HepG2 (cell line): Measurements from ENCODE around the gene GNG4. TPM values are rescaled to one million over a fixed set of nuclear protein-coding genes. Genes with fewer than 3 reads are reported as not detected.

Experiments
- ATAC-seq: fragments of 200-7000 bp; cut with Tn5 transposase; 3 replicates; pipeline ENCODE4 v1.9.1; 2020; ENCODE audit warnings: mild to moderate bottlenecking, moderate library complexity
- BruUV-seq: library from RNA; stranded (reverse); fragments of 400-500 nt; replicated peaks from 2 replicates; lab custom pipeline; 2021; lab: Mats Ljungman, UMichigan
- CTCF ChIA-PET: fragments of 300-600 bp; formaldehyde crosslinking; extraction: SDS; loops from one replicate; lab custom pipeline; 2021; ENCODE audit warnings: low total read pairs, inconsistent platforms, low intra/inter-chr PET ratio; lab: Yijun Ruan, JAX
- POLR2A ChIA-PET: fragments of 350-600 bp; sonication (Branson Sonifier 250); formaldehyde crosslinking; loops from one replicate; lab custom pipeline; 2020; ENCODE audit warnings: antibody characterized with exemption, inconsistent platforms; lab: Yijun Ruan, JAX
- DNase-seq: peaks from one replicate; pipeline ENCODE4 v3.0.0-alpha.2; 2015; ENCODE audit warnings: low spot score
- FAIRE-seq: peaks from 3 replicates; lab custom pipeline; 2011; peaks lifted over from hg19 to GRCh38; lab: Jason Lieb, UNC
- H2AFZ ChIP-seq: one replicate; pipeline ENCODE4 v1.6.1; 2011; ENCODE audit warnings: low read length, inconsistent platforms
- H3K27ac ChIP-seq: fragments of 300-600 bp; 3 replicates; pipeline ENCODE4 v1.8.0; 2011; ENCODE audit warnings: mixed run types, mild to moderate bottlenecking, mixed read lengths, low read length, inconsistent platforms; ENCODE audit not compliant: insufficient read depth; ENCODE audit errors: extremely low read length
- H3K27me3 ChIP-seq, 2 experiments: fragments of 200-600 bp in 1 of 2; 2 replicates in 1 of 2; 3 replicates in 1 of 2; pipeline versions ENCODE4 v1.6.0 to v1.8.0; 2011; ENCODE audit warnings: low read length in 2 of 2, mild to moderate bottlenecking in 2 of 2, moderate library complexity in 2 of 2, inconsistent platforms in 1 of 2; ENCODE audit not compliant: insufficient read depth in 2 of 2, control insufficient read depth in 1 of 2
- H3K36me3 ChIP-seq, 2 experiments: fragments of 200-600 bp in 1 of 2; replicated peaks in 1 of 2; 2 replicates in 1 of 2; 3 replicates in 1 of 2; pipeline versions ENCODE4 v1.5.1 to v1.8.0; 2011; ENCODE audit warnings: low read length in 2 of 2, inconsistent platforms in 1 of 2; ENCODE audit not compliant: insufficient read depth in 2 of 2, control insufficient read depth in 1 of 2
- H3K4me1 ChIP-seq: 2 replicates; pipeline ENCODE4 v1.5.1; 2012; ENCODE audit warnings: low read length, inconsistent platforms; ENCODE audit not compliant: insufficient read depth
- H3K4me2 ChIP-seq: 2 replicates; pipeline ENCODE4 v1.6.0; 2011; ENCODE audit warnings: low read depth, low read length, inconsistent platforms
- H3K4me3 ChIP-seq, 3 experiments: fragments of 200-600 bp in 1 of 3; sonication (generic), shearing (Covaris generic) in 1 of 3; replicated peaks in 1 of 3; 2 replicates each; pipeline ENCODE4 v1.5.1; 2011 to 2016; ENCODE audit warnings: low read length in 3 of 3, inconsistent platforms in 2 of 3, low read depth in 2 of 3, mild to moderate bottlenecking in 2 of 3, control low read depth in 1 of 3, mixed read lengths in 1 of 3; ENCODE audit not compliant: insufficient read depth in 1 of 3
- H3K79me2 ChIP-seq: one replicate; pipeline ENCODE4 v1.6.1; 2011; ENCODE audit warnings: low read length, inconsistent platforms; ENCODE audit not compliant: insufficient read depth
- H3K9ac ChIP-seq: 2 replicates; pipeline ENCODE4 v1.6.0; 2011; ENCODE audit warnings: mild to moderate bottlenecking, low read depth, low read length, inconsistent platforms; ENCODE audit not compliant: insufficient read depth
- H3K9me3 ChIP-seq: 2 replicates; pipeline ENCODE4 v1.5.1; 2012; ENCODE audit warnings: mild to moderate bottlenecking, low read length
- H4K20me1 ChIP-seq: 2 replicates; pipeline ENCODE4 v1.6.0; 2011; ENCODE audit warnings: inconsistent platforms, mild to moderate bottlenecking, low read length, moderate library complexity; ENCODE audit not compliant: insufficient read depth
- FOSL2 ChIP-seq: sonication (generic); formaldehyde crosslinking; IDR thresholded peaks from 2 replicates; pipeline ENCODE4 v1.4.0; 2020; ENCODE audit warnings: missing genetic modification reagents
- MAFK ChIP-seq, 2 experiments: IDR thresholded peaks in 1 of 2; conservative IDR thresholded peaks in 1 of 2; 2 replicates each; pipeline ENCODE4 v1.6.1; 2011; ENCODE audit warnings: improper control_type of control experiment in 2 of 2, low read length in 2 of 2
- ZFP36L1 ChIP-seq: sonication (generic); formaldehyde crosslinking; IDR thresholded peaks from 2 replicates; pipeline ENCODE4 v1.8.0; 2022; ENCODE audit warnings: mild to moderate bottlenecking, missing genetic modification reagents, moderate library complexity
- WGBS: methylation state at CpG from one replicate; pipeline ENCODE4 v1.1.6; 2017; ENCODE audit warnings: low lambda C conversion rate; 5-methylcytosine and 5-hydroxymethylcytosine counted together
- in situ Hi-C: cut with HindIII; loops from 2 replicates; pipeline ENCODE4 v1.10.0; 2017; ENCODE audit warnings: low pct_unique_long_range_greater_than_20kb; ENCODE audit not compliant: extremely low pct_ligation_motif_present
- intact Hi-C: fragments of 100-400 bp; cut with micrococcal nuclease; formaldehyde crosslinking; loops from one replicate; pipeline ENCODE4 v1.10.0; 2022; ENCODE audit not compliant: unreplicated experiment
- polyA plus RNA-seq, 8 experiments: library from polyadenylated mRNA; depleted of rRNA in 3 of 8; stranded (reverse) in 7 of 8; unstranded in 1 of 8; fragments of >200 nt; fragmentation: Illumina TruSeq in 4 of 8; extraction: Trizol in 4 of 8; gene quantifications; 2 replicates each; pipeline versions ENCODE4 v1.2.1 to v1.2.3, GENCODE V29; 2011 to 2016; ENCODE audit warnings: low read depth in 4 of 8, missing spikeins in 1 of 8, mixed read lengths in 1 of 8; ENCODE audit not compliant: insufficient read depth in 1 of 8
- total RNA-seq, 5 experiments: library from RNA; depleted of rRNA; stranded (reverse); fragments of >200 nt; fragmentation: Illumina TruSeq; extraction: Trizol; gene quantifications; 2 replicates each; pipeline ENCODE4 v1.2.3, GENCODE V29; 2016; ENCODE audit warnings: low read depth in 1 of 5
- TF ChIP-seq, protein P1 (sequence below): sonication (generic); formaldehyde crosslinking; IDR thresholded peaks from 2 replicates; pipeline ENCODE4 v1.4.0; 2020; ENCODE audit warnings: missing genetic modification reagents, borderline replicate concordance

GNG4 gene
- total and polyA plus RNA-seq, 2 of the 13 experiments (the other 11 are each of a cell fraction or from before 2014, with no cell fraction given) = 27.1 to 69.5 TPM

DNA sequence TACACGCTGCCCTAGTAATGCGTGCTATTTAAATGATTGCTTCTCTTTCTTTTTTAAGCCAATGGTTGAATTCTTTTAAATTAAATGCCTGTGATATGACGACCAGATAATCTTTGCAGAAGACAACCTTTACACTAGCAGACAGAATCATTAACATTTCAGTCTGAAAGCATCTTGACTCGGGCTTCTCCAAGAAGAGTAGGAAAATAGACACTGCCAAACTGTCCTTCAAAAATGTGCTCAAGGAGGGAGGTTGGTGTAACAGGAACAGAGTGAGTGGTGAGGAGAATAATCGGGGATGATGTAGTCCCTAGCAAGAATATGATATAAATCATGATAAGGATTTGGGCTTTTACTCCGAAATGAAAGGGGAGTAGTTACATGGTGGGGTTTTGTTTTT lies 138.8 kb downstream of the GNG4 start:
- H3K27me3 ChIP-seq = no peaks in the 10 kb centered on the region
- H3K4me3 ChIP-seq = no peak overlapping the region
- H3K4me2 ChIP-seq = no peak overlapping the region
- H4K20me1 ChIP-seq = no peaks in the 10 kb centered on the region
- H3K4me1 ChIP-seq = peaks cover 19% of the 10 kb centered on the region
- H3K9ac ChIP-seq = no peak overlapping the region
- no peak overlapping the region for H2AFZ ChIP-seq
- intact Hi-C loops = loop anchor here (5.0 kb wide), 1 partner anchor 331 kb away; no protein-coding TSS in a partner anchor
- H3K79me2 ChIP-seq = peaks cover 2% of the 10 kb centered on the region
- WGBS = 53% methylated on average over 6 of the region's 6 CpGs
- ATAC-seq = no peak
- POLR2A ChIA-PET = no interaction called here
- no peaks in the 10 kb centered on the region for H3K36me3 ChIP-seq
- DNase-seq = no peak
- BruUV-seq = no TSS peak
- H3K27ac ChIP-seq = no peak overlapping the region
- FAIRE-seq = no peak
- TF ChIP-seq, protein P1, sequence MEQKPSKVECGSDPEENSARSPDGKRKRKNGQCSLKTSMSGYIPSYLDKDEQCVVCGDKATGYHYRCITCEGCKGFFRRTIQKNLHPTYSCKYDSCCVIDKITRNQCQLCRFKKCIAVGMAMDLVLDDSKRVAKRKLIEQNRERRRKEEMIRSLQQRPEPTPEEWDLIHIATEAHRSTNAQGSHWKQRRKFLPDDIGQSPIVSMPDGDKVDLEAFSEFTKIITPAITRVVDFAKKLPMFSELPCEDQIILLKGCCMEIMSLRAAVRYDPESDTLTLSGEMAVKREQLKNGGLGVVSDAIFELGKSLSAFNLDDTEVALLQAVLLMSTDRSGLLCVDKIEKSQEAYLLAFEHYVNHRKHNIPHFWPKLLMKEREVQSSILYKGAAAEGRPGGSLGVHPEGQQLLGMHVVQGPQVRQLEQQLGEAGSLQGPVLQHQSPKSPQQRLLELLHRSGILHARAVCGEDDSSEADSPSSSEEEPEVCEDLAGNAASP (CRISPR knock-in tag) = no peak
- TF ChIP-seq ZFP36L1 = no peak
- CTCF ChIA-PET = no interaction called here
- H3K9me3 ChIP-seq = no peaks in the 10 kb centered on the region
- in situ Hi-C loops = loop anchor here (10.0 kb wide), 2 partner anchors 224 to 274 kb away; no protein-coding TSS in a partner anchor

DNA sequence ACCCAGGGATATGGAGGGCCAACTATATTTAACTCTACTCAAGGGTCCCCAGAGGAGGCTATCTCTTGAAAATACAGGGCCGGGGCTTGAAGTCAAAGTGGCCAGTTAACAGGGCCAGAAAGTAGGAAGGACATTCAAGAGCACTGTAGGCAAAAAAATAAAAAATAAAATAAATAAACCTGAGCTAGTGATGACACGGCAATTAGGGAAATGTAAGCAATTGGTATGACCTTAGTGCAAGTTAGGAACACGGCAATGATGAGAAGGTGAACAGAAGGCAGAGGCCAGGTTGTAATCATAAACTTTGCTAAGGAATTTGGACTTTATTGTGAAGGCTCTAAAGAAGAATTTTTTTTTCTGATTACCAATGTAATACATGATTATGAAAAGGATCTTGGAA lies 142.0 kb downstream of the GNG4 start:
- H3K4me2 ChIP-seq = no peak overlapping the region
- FAIRE-seq (no peak), ATAC-seq (no peak), DNase-seq (no peak)
- no peak overlapping the region for H2AFZ ChIP-seq
- no peaks in the 10 kb centered on the region for H3K9me3 ChIP-seq
- no peaks in the 10 kb centered on the region; a peak in 1 of 5 replicates for H3K27me3 ChIP-seq
- peaks cover 11% of the 10 kb centered on the region for H3K79me2 ChIP-seq
- H3K4me1 ChIP-seq = peaks cover 23% of the 10 kb centered on the region
- no peaks in the 10 kb centered on the region for H3K36me3 ChIP-seq
- ChIA-PET CTCF (no interaction called here), POLR2A (no interaction called here)
- no peaks in the 10 kb centered on the region for H4K20me1 ChIP-seq
- no peak overlapping the region for H3K27ac ChIP-seq
- 17% methylated on average over 3 of the region's 3 CpGs for WGBS
- H3K9ac ChIP-seq = no peak overlapping the region
- in situ Hi-C loops (no loop called here), intact Hi-C loops (loop anchor here (5.0 kb wide), 1 partner anchor 145 kb away; no protein-coding TSS in a partner anchor)
- BruUV-seq = no TSS peak
- no peak for TF ChIP-seq FOSL2 (CRISPR knock-in tag)
- peak in 1 of 2 experiments; percentile 8; a peak in 1 of 4 replicates for TF ChIP-seq MAFK (conservative IDR thresholded peaks at IDR 0.05 in 1 of 2, IDR thresholded peaks at IDR 0.05 in 1 of 2; ENCODE audit: low read length in 2 of 2)
- H3K4me3 ChIP-seq = no peak overlapping the region
